ENCODE data around the gene MTREX.

GRCh38 chr5:55307383-55308253 lies at the start of gene MTREX, which contains the start of gene DHX29:
- TF ChIP-seq CTCF (conservative IDR thresholded peaks at IDR 0.05) = no peak
- peak; percentile 97 for TF ChIP-seq ZFX (IDR thresholded peaks at IDR 0.05)

Data from C4-2B (cell line).